GM06990 (cell line): ENCODE results near the gene ZFHX3.

ENCODE experiments used
- DNase-seq: peaks from one replicate; pipeline ENCODE4 v3.0.0-alpha.2; 2011; ENCODE audit not compliant: insufficient read length; ENCODE audit errors: extremely low read depth
- H3K27me3 ChIP-seq: replicated peaks from 2 replicates; pipeline ENCODE4 v1.6.0; 2011; ENCODE audit warnings: low read length; ENCODE audit not compliant: control insufficient read depth, insufficient read depth
- H3K36me3 ChIP-seq: 2 replicates; pipeline ENCODE4 v1.5.1; 2011; ENCODE audit warnings: low read length; ENCODE audit not compliant: control insufficient read depth, insufficient read depth
- H3K4me3 ChIP-seq: replicated peaks from 2 replicates; pipeline ENCODE4 v1.5.1; 2011; ENCODE audit warnings: low read depth, mild to moderate bottlenecking, control low read depth, low read length
- TF ChIP-seq, protein P1 (sequence below): IDR thresholded peaks from 2 replicates; pipeline ENCODE4 v1.5.1; 2011; ENCODE audit warnings: low read length, control low read depth, mild to moderate bottlenecking, inconsistent platforms; ENCODE audit not compliant: insufficient read depth, poor library complexity, severe bottlenecking

ZFHX3 gene

DNA sequence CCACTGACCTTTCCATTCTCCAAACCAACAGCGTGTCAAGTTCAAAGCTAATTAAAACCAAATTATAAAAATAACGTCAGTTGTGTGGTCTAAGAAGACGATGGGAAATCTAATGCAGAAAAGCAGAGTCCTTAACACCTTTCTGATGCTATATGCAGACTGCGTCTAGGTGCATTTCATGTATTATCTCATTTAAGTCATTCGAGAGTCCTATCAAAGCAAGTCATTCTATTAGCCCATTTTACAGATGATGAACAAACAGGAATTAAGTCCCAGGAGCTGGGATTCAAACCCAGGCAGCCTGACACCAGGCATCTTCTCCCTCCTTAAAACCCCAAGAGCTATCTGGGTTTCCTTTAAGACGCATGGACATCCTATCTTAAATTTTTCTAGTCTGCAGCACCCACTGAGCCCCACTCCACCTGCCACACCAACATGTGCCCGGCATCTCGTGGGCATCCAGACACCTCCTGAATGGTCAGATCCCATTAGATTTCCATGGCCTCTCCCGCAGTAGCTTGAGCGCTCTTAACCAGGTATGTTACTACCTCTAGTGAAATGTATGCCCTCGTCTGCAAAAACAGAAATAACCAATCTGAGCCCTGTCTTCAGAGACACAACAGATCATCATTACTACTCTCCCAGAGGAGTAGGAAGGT is 115.1 kb downstream of the ZFHX3 start:
- Histone ChIP-seq H3K4me3 (no peak overlapping the region), H3K27me3 (no peaks in the 10 kb centered on the region), H3K36me3 (no peaks in the 10 kb centered on the region)
- DNase-seq = no peak
- TF ChIP-seq, protein P1, sequence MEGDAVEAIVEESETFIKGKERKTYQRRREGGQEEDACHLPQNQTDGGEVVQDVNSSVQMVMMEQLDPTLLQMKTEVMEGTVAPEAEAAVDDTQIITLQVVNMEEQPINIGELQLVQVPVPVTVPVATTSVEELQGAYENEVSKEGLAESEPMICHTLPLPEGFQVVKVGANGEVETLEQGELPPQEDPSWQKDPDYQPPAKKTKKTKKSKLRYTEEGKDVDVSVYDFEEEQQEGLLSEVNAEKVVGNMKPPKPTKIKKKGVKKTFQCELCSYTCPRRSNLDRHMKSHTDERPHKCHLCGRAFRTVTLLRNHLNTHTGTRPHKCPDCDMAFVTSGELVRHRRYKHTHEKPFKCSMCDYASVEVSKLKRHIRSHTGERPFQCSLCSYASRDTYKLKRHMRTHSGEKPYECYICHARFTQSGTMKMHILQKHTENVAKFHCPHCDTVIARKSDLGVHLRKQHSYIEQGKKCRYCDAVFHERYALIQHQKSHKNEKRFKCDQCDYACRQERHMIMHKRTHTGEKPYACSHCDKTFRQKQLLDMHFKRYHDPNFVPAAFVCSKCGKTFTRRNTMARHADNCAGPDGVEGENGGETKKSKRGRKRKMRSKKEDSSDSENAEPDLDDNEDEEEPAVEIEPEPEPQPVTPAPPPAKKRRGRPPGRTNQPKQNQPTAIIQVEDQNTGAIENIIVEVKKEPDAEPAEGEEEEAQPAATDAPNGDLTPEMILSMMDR = no peak

DNA sequence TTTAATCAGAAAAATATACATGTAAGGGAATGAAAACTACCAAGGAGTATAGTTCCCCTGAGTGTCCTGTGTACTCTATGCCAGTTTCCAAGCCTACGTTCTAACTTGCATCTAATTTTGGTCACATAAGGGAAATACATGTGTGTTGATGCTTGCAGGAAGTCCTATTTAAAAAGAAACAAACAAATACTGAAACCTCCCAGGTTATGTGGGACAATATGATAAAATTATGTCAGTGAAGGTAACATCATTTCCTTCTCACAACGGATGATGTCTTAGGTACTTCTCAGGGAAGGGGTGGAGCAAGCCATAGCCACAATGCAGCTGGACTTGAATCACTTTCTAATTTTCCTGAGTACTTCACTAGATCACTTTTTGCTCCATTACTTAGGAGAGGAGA is 115.9 kb downstream of the ZFHX3 start:
- DNase-seq = no peak
- Histone ChIP-seq H3K4me3 (no peak overlapping the region), H3K27me3 (no peaks in the 10 kb centered on the region), H3K36me3 (no peaks in the 10 kb centered on the region)
- TF ChIP-seq, protein P1 = no peak

DNA sequence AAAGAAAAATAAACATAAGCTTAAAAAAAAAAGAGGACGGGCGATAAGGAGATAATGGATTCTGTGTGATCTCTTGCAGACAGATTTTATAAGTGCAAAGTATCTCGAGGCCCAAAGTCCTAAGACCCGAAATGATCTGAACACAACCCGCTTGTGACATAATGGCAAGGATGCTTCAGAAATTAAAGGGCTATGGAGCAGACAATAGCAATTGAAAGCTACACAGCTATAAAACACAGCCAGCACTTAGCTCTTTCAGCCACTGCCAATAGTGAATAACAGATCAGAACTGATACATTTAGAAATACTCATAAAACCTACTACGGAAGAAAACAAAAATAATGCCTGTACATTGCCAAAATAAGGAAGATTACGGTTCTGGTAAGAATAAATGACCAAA is 117.5 kb downstream of the ZFHX3 start:
- DNase-seq = no peak
- H3K27me3 ChIP-seq = no peaks in the 10 kb centered on the region
- no peak overlapping the region for H3K4me3 ChIP-seq
- TF ChIP-seq, protein P1 = no peak
- no peaks in the 10 kb centered on the region for H3K36me3 ChIP-seq

DNA sequence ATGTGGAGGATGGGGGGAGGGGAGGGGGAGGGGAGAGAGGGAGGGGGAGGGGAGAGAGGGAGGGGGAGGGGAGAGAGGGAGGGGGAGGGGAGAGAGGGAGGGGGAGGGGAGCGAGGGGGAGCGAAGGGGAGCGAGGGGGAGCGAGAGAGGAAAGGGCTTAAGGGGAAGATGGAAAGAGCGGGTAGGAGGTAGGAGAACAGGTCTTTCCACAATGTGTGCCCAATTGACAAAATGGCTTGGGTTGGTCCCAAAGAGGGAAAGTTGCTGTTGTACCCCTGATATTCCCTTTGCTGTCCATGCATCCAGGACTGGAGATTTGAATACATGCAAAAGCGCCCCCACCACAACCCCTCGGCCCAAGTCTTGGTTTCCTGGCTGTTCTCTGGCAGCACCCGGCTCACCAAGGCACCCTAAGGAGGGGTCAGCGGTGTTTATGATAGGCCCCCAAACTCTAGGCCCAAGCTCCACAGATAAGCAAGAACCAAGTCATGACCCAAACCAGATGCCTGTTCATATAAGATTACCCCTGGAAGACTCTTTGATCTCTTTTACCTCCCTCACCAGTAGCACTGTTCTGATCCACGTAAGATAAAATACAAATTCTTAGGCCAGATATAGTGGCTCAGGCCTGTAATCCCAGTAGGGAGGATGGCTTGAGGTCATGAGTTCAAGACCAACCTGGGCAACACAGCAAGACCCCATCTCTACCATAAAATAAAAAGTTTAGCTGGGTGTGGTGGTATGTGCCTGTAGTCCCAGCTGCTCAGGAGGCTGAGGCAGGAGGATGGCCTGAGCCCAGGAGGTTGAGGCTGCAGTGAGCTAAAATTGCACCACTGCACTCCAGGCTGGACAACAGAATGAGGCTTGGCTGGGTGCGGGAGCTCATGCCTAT is 119.6 kb downstream of the ZFHX3 start:
- Histone ChIP-seq H3K4me3 (no peak overlapping the region), H3K36me3 (no peaks in the 10 kb centered on the region), H3K27me3 (no peaks in the 10 kb centered on the region)
- no peak for DNase-seq
- TF ChIP-seq, protein P1 = no peak

DNA sequence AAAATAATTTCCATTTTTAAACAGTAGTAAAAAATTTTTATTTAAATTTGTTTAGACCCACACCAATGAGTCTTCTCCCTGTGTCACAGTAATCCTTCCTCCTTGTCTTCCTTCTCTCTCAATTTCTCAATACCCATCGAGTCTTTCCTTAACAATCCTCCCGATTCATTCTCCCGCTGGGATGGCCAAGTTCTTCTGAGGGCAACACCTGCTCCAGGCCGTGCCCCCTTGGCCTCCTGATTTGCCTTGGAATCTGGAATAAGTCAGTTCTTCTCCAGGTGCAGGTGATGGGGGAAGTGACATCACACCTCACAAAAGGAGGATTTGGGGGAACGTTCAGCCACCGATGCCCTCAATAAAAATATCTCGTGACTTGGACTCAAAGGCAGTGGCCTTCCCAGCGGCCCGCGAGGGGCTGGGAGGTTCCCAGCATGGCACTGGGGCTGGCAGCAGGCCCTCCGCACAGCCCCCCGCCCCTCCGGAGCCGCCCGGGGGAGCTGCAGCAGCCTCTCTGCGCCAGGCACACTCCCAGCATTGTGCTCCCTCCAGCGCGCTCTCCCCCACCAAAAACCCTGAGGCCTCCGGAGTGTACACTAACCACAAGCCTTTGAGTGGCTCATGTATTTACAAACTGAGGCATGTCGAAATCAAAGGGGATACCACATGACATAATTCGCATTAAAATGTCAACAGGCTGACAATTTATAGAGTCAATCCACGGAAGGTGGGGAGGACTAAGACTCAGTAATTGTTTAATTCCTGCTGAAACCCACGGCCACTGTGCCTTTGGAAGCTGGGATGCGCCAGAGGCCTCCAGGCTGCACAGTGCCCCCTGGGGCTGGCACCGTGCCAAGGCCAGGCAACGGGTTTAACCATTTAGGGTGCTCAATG is 120.5 kb downstream of the ZFHX3 start:
- H3K4me3 ChIP-seq = no peak overlapping the region
- TF ChIP-seq, protein P1 = no peak
- no peaks in the 10 kb centered on the region for H3K27me3 ChIP-seq
- no peaks in the 10 kb centered on the region for H3K36me3 ChIP-seq
- no peak for DNase-seq
